Measurements from ENCODE around the gene GAS7.

- TF ChIP-seq CTCF (optimal IDR thresholded peaks at IDR 0.05 in 1 of 3, IDR thresholded peaks at IDR 0.05 in 1 of 3, conservative IDR thresholded peaks at IDR 0.05 in 1 of 3; ENCODE audit: extremely low read depth in 1 of 3, insufficient read depth in 2 of 3, low read length in 3 of 3) (no peak), EZH2 (IDR thresholded peaks at IDR 0.05; ENCODE audit: low read length) (no peak)
Measured at GRCh38 chr17:10243883-10244844, 45.8 kb upstream of the GAS7 start.

All from keratinocyte (primary cell).